Nucleus accumbens (tissue), 56 donors: ENCODE results near the gene DKK3.

ENCODE experiments used
- DNase-seq, 56 donors: peaks; one replicate each; lab custom pipeline; 2025; lab: John Stamatoyannopoulos, UW

The DKK3 gene

GRCh38 chr11:11985016-11985715, 23.3 kb downstream of the DKK3 start:
- DNase-seq, result no peak

GRCh38 chr11:11984563-11984962, 23.9 kb downstream of the DKK3 start:
- DNase-seq, result no peak

GRCh38 chr11:11983427-11983826, 25.0 kb downstream of the DKK3 start:
- no peak for DNase-seq

GRCh38 chr11:11982975-11983374, 25.5 kb downstream of the DKK3 start:
- DNase-seq, result no peak

GRCh38 chr11:11982461-11982860, 26.0 kb downstream of the DKK3 start:
- no peak for DNase-seq

GRCh38 chr11:11981840-11982239, 26.6 kb downstream of the DKK3 start:
- DNase-seq, result no peak

GRCh38 chr11:11981364-11981763, 27.1 kb downstream of the DKK3 start:
- no peak for DNase-seq

- no peak for DNase-seq
Observed at GRCh38 chr11:11980841-11981308, 27.6 kb downstream of the DKK3 start.

- no peak for DNase-seq
Observed at GRCh38 chr11:11980200-11980599, 28.2 kb downstream of the DKK3 start.

- peak in 9 of 56 donors; percentile 26 to 55 (median 36) for DNase-seq
Observed at GRCh38 chr11:11979488-11980117, 28.8 kb downstream of the DKK3 start.

- DNase-seq, result no peak
Observed at GRCh38 chr11:11978792-11979487, 29.5 kb downstream of the DKK3 start.

- no peak for DNase-seq
Observed at GRCh38 chr11:11978098-11978637, 30.3 kb downstream of the DKK3 start.

- DNase-seq, result no peak
Observed at GRCh38 chr11:11977206-11977938, 31.1 kb downstream of the DKK3 start.

- peak in 6 of 56 donors; percentile 20 to 55 (median 38) for DNase-seq
Observed at GRCh38 chr11:11976481-11977127, 31.8 kb downstream of the DKK3 start.

GRCh38 chr11:11975201-11976092, 33.0 kb downstream of the DKK3 start:
- no peak for DNase-seq

- no peak for DNase-seq
Observed at GRCh38 chr11:11973866-11974265, 34.6 kb downstream of the DKK3 start.

- peak in 48 of 56 donors; percentile 26 to 82 (median 66) for DNase-seq
Observed at GRCh38 chr11:11973361-11973800, 35.0 kb downstream of the DKK3 start.

- DNase-seq, result no peak
Observed at GRCh38 chr11:11972730-11973341, 35.6 kb downstream of the DKK3 start.
